H9 (cell line): ENCODE results near the gene MYO1D. TPM values are rescaled to one million over a fixed set of nuclear protein-coding genes. Genes with fewer than 3 reads are reported as not detected.

ENCODE experiments used
- DNase-seq: peaks from one replicate; pipeline ENCODE4 v3.0.0-alpha.2; 2017
- H2AFZ ChIP-seq: one replicate; pipeline ENCODE4 v1.6.1; 2013; ENCODE audit warnings: mild to moderate bottlenecking, low read length, control low read depth, moderate library complexity
- H2AK5ac ChIP-seq: 2 replicates; pipeline ENCODE4 v1.6.1; 2013; ENCODE audit warnings: low read length, control low read depth, mixed read lengths; ENCODE audit not compliant: insufficient read length
- H2BK120ac ChIP-seq: one replicate; pipeline ENCODE4 v1.6.1; 2013; ENCODE audit warnings: low read depth, mild to moderate bottlenecking, low read length, control low read depth, inconsistent platforms; ENCODE audit not compliant: poor library complexity, severe bottlenecking
- H2BK12ac ChIP-seq: 2 replicates; pipeline ENCODE4 v1.6.1; 2013; ENCODE audit warnings: low read length, control low read depth, mixed read lengths, low read depth; ENCODE audit not compliant: insufficient read length
- H2BK15ac ChIP-seq: 2 replicates; pipeline ENCODE4 v1.6.1; 2013; ENCODE audit warnings: low read depth, low read length, control low read depth
- H2BK20ac ChIP-seq: one replicate; pipeline ENCODE4 v1.6.1; 2013; ENCODE audit warnings: low read depth, mild to moderate bottlenecking, low read length, control low read depth, inconsistent platforms; ENCODE audit not compliant: poor library complexity, severe bottlenecking
- H2BK5ac ChIP-seq: 2 replicates; pipeline ENCODE4 v1.6.1; 2013; ENCODE audit warnings: low read length, control low read depth, mixed read lengths; ENCODE audit not compliant: insufficient read length
- H3K14ac ChIP-seq: 2 replicates; pipeline ENCODE4 v1.6.1; 2013; ENCODE audit warnings: low read length, control low read depth; ENCODE audit not compliant: insufficient read depth
- H3K18ac ChIP-seq: 2 replicates; pipeline ENCODE4 v1.6.1; 2013; ENCODE audit warnings: low read depth, mild to moderate bottlenecking, mixed read lengths, low read length, control low read depth; ENCODE audit not compliant: insufficient read length
- H3K23ac ChIP-seq: 2 replicates; pipeline ENCODE4 v1.6.1; 2013; ENCODE audit warnings: low read length, control low read depth, mixed read lengths, low read depth; ENCODE audit not compliant: insufficient read length
- H3K23me2 ChIP-seq: 2 replicates; pipeline ENCODE4 v1.6.1; 2013; ENCODE audit warnings: low read depth, mild to moderate bottlenecking, mixed read lengths, low read length, control low read depth; ENCODE audit not compliant: insufficient read length, poor library complexity, severe bottlenecking
- H3K27ac ChIP-seq: 2 replicates; pipeline ENCODE4 v1.5.1; 2013; ENCODE audit warnings: low read length, control low read depth, mixed read lengths, low read depth; ENCODE audit not compliant: insufficient read length
- H3K27me3 ChIP-seq: 2 replicates; pipeline ENCODE4 v1.6.1; 2013; ENCODE audit warnings: low read length, control low read depth, inconsistent platforms; ENCODE audit not compliant: insufficient read depth
- H3K4ac ChIP-seq: 2 replicates; pipeline ENCODE4 v1.6.1; 2013; ENCODE audit warnings: low read depth, mild to moderate bottlenecking, control low read depth, inconsistent platforms, low read length, moderate library complexity
- H3K4me1 ChIP-seq: 2 replicates; pipeline ENCODE4 v1.6.1; 2013; ENCODE audit warnings: low read length, control low read depth, inconsistent platforms; ENCODE audit not compliant: insufficient read depth
- H3K4me2 ChIP-seq: 2 replicates; pipeline ENCODE4 v1.6.1; 2013; ENCODE audit warnings: low read length, control low read depth, mixed read lengths; ENCODE audit not compliant: insufficient read length, insufficient read depth
- H3K56ac ChIP-seq: 2 replicates; pipeline ENCODE4 v1.6.1; 2013; ENCODE audit warnings: low read depth, mild to moderate bottlenecking, mixed read lengths, low read length, control low read depth; ENCODE audit not compliant: insufficient read length
- H3K79me1 ChIP-seq: 2 replicates; pipeline ENCODE4 v1.6.1; 2013; ENCODE audit warnings: low read depth, mild to moderate bottlenecking, moderate library complexity, low read length, control low read depth, inconsistent platforms; ENCODE audit not compliant: insufficient read depth, poor library complexity, severe bottlenecking
- H3K79me2 ChIP-seq: 2 replicates; pipeline ENCODE4 v1.6.1; 2013; ENCODE audit warnings: low read length, control low read depth, inconsistent platforms; ENCODE audit not compliant: insufficient read depth
- H3K9ac ChIP-seq: 2 replicates; pipeline ENCODE4 v1.6.1; 2013; ENCODE audit warnings: low read length, control low read depth, mixed read lengths; ENCODE audit not compliant: insufficient read length; ENCODE audit errors: extremely low read depth
- H3K9me3 ChIP-seq: one replicate; pipeline ENCODE4 v1.6.1; 2013; ENCODE audit warnings: low read depth, low read length, inconsistent platforms; ENCODE audit not compliant: control insufficient read depth
- H3T11ph ChIP-seq: one replicate; pipeline ENCODE4 v1.6.1; 2013; ENCODE audit warnings: mild to moderate bottlenecking, low read length, control low read depth, inconsistent platforms
- H4K20me1 ChIP-seq: one replicate; pipeline ENCODE4 v1.6.1; 2013; ENCODE audit not compliant: control insufficient read depth, insufficient read length, insufficient read depth
- H4K5ac ChIP-seq: 2 replicates; pipeline ENCODE4 v1.6.1; 2013; ENCODE audit warnings: low read depth, mild to moderate bottlenecking, mixed read lengths, low read length, control low read depth; ENCODE audit not compliant: insufficient read length
- H4K8ac ChIP-seq: replicated peaks from 2 replicates; pipeline ENCODE4 v1.6.1; 2013; ENCODE audit warnings: low read length, control low read depth, mixed read lengths, low read depth; ENCODE audit not compliant: insufficient read length
- H4K91ac ChIP-seq: 2 replicates; pipeline ENCODE4 v1.6.1; 2013; ENCODE audit warnings: low read depth, mild to moderate bottlenecking, moderate library complexity, mixed read lengths, low read length, control low read depth; ENCODE audit not compliant: insufficient read length
- H3K27ac Mint-ChIP-seq, 3 experiments: 2 replicates in 2 of 3; 3 replicates in 1 of 3; pipeline ENCODE4 v1.8.0; 2020 to 2021; ENCODE audit warnings: mixed read lengths in 3 of 3, mild to moderate bottlenecking in 1 of 3, moderate library complexity in 1 of 3
- H3K27me3 Mint-ChIP-seq: 2 replicates; pipeline ENCODE4 v1.8.0; 2021; ENCODE audit warnings: low read depth, mild to moderate bottlenecking, moderate library complexity, mixed read lengths
- H3K36me3 Mint-ChIP-seq, 3 experiments: 2 replicates in 2 of 3; 3 replicates in 1 of 3; pipeline ENCODE4 v1.8.0; 2020 to 2021; ENCODE audit warnings: low read depth in 3 of 3, mixed read lengths in 3 of 3; ENCODE audit not compliant: insufficient read depth in 1 of 3
- H3K4me1 Mint-ChIP-seq, 2 experiments: 2 replicates each; pipeline ENCODE4 v1.8.0; 2020; ENCODE audit warnings: mixed read lengths in 2 of 2
- H3K4me3 Mint-ChIP-seq, 2 experiments: 2 replicates in 1 of 2; 3 replicates in 1 of 2; pipeline ENCODE4 v1.8.0; 2020 to 2021; ENCODE audit warnings: mild to moderate bottlenecking in 2 of 2, mixed read lengths in 2 of 2, moderate library complexity in 1 of 2
- H3K9me3 Mint-ChIP-seq, 2 experiments: 2 replicates in 1 of 2; 3 replicates in 1 of 2; pipeline ENCODE4 v1.8.0; 2020; ENCODE audit warnings: mild to moderate bottlenecking in 2 of 2, mixed read lengths in 2 of 2, moderate library complexity in 1 of 2
- CTCF ChIP-seq: fragments of 200-600 bp; sonication (generic); conservative IDR thresholded peaks from 3 replicates; pipeline ENCODE4 v1.8.0; 2021; ENCODE audit warnings: antibody characterized with exemption, mild to moderate bottlenecking
- WGBS: extraction: QIAGEN DNeasy Blood & Tissue Kit; methylation state at CpG from one replicate; pipeline ENCODE4 v1.1.7; 2013; ENCODE audit warnings: missing lambda C conversion rate, low lambda C conversion rate, mixed read lengths; ENCODE audit not compliant: insufficient read length; ENCODE audit errors: extremely low coverage; 5-methylcytosine and 5-hydroxymethylcytosine counted together
- total RNA-seq: library from RNA; stranded (reverse); gene quantifications from 2 replicates; pipeline ENCODE4 v1.2.1, GENCODE V29; 2021

MYO1D gene
- total RNA-seq, 1 experiment from 2014 or later = 19.0 TPM

DNA sequence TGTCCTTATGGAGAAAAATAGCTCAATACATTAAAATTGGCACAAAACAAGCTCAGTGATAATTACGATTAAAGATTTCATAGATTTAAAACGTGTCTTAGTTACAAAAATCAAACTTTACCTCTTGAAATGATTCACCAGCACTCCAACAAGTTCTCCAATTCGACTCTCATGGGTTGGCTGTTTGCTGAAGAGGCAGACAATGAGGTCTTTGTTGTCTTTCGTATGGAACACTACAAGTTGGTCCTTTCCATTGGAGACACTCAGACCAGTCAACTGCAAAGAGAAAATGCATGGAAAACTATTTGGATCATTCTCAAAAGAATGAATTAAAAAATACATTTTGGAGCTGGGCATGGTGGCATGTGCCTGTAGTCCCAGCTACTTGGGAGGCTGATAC is 272.0 kb downstream of the MYO1D start:
- H2BK20ac ChIP-seq = no peak overlapping the region
- no peak overlapping the region for H4K8ac ChIP-seq
- Mint-ChIP-seq H3K4me3 (no peak overlapping the region), H3K36me3 (peaks cover 6 to 15% (median 8%) of the 10 kb centered on the region in 3 experiments; a peak in 6 of 7 replicates), H3K27me3 (no peaks in the 10 kb centered on the region), H3K9me3 (peaks cover 0 to 7% of the 10 kb centered on the region in 2 experiments; a peak in 2 of 5 replicates), H3K27ac (no peak overlapping the region), H3K4me1 (peaks cover 14 to 18% of the 10 kb centered on the region in 2 experiments)
- no peaks in the 10 kb centered on the region for H3K79me1 ChIP-seq
- H3K27ac ChIP-seq = no peak overlapping the region
- H4K20me1 ChIP-seq = no peaks in the 10 kb centered on the region
- H3K18ac ChIP-seq = no peak overlapping the region
- no peak overlapping the region for H3K9ac ChIP-seq
- H3K79me2 ChIP-seq = no peaks in the 10 kb centered on the region
- H3K4me1 ChIP-seq = no peaks in the 10 kb centered on the region
- H2BK12ac ChIP-seq = no peak overlapping the region
- no peak overlapping the region for H2BK5ac ChIP-seq
- H2AFZ ChIP-seq = no peak overlapping the region
- no peak overlapping the region for H4K5ac ChIP-seq
- H3K23me2 ChIP-seq = no peaks in the 10 kb centered on the region
- DNase-seq = no peak
- no peak overlapping the region for H3K56ac ChIP-seq
- WGBS = no CpG with 5 or more reads among the region's 4 CpGs
- no peaks in the 10 kb centered on the region for H3K27me3 ChIP-seq
- TF ChIP-seq CTCF = no peak
- H3T11ph ChIP-seq = no peak overlapping the region
- H3K14ac ChIP-seq = no peak overlapping the region
- H3K9me3 ChIP-seq = no peaks in the 10 kb centered on the region
- no peak overlapping the region for H3K4ac ChIP-seq
- no peak overlapping the region for H2BK15ac ChIP-seq
- no peak overlapping the region for H3K23ac ChIP-seq
- H4K91ac ChIP-seq = no peak overlapping the region
- no peak overlapping the region for H3K4me2 ChIP-seq
- H2BK120ac ChIP-seq = no peak overlapping the region
- H2AK5ac ChIP-seq = no peak overlapping the region
